ENCODE data around the gene DNM2. TPM values are rescaled to one million over a fixed set of nuclear protein-coding genes. Genes with fewer than 3 reads are reported as not detected.

Gene DNM2
- total RNA-seq, 3 donors from 2014 or later, result 318 to 602 (median 562) TPM

DNA sequence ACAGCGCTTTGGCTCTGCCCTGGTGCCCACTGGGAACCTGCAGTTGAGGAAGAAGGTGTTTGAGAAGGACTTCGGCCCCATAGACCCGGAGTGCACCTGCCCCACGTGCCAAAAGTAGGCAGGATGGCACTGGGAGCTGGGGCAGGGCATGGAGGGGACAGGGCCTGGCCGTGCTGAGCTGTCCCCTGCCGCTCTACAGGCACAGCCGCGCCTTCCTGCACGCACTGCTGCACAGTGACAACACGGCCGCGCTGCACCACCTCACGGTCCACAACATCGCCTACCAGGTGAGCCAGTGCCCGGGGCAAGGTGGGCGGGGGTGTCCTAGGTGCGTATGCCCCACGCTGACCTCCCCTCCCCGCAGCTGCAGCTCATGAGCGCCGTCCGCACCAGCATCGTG is 5.1 kb upstream of the DNM2 start:
- intact Hi-C loops (cut with DNase I, micrococcal nuclease), result loop anchor here in 1 of 2 donors (10.0 kb wide), 1 partner anchor 152 kb away; no protein-coding TSS in a partner anchor
- peak; percentile 77 to 86 (median 86) for DNase-seq
- no peaks in the 10 kb centered on the region for H3K9me3 ChIP-seq
- no peak for TF ChIP-seq CTCF (IDR thresholded peaks at IDR 0.05)
- H3K4me3 ChIP-seq, result no peak overlapping the region
- ATAC-seq, result peak; percentile 70
- peaks cover 7% of the 10 kb centered on the region for H3K36me3 ChIP-seq (ENCODE audit: low read depth)
- peaks cover 11% of the 10 kb centered on the region for H3K4me1 ChIP-seq (ENCODE audit: low read depth)

DNA sequence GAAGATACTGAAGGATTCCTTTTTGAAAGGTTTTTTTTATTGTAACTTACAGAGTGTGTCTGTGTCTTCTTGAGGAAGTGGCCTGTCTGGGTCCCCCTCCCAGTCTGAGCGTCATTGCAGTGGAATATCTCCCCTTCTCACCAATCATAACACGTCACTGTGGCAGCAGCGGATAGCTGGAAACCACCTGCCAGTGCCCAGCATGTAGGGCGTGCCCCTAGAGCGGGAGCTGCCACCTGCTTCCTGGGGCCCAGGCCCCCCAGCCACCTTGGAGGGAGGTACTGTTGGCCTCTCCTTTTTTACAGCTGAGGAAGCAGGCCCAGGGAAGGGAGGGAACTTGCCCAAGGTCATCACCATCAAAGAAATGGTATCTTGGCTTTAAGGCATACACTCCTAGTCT is 4.6 kb upstream of the DNM2 start:
- peak; percentile 58 for ATAC-seq
- Histone ChIP-seq H3K4me1 (ENCODE audit: low read depth) (peaks cover 11% of the 10 kb centered on the region), H3K9me3 (no peaks in the 10 kb centered on the region), H3K4me3 (no peak overlapping the region), H3K36me3 (ENCODE audit: low read depth) (peaks cover 9% of the 10 kb centered on the region)
- peak; percentile 85 to 92 (median 87) for DNase-seq
- TF ChIP-seq CTCF (IDR thresholded peaks at IDR 0.05), result no peak
- intact Hi-C loops (cut with DNase I, micrococcal nuclease), result loop anchor here in 1 of 2 donors (10.0 kb wide), 1 partner anchor 151 kb away; no protein-coding TSS in a partner anchor

- intact Hi-C loops (cut with DNase I, micrococcal nuclease), result loop anchor here in 1 of 2 donors (5.0 to 10.0 kb wide), 2 partner anchors 50 to 148 kb away; no protein-coding TSS in a partner anchor
- ATAC-seq, result no peak
- no peak for DNase-seq
- peaks cover 39% of the 10 kb centered on the region for H3K4me1 ChIP-seq (ENCODE audit: low read depth)
- TF ChIP-seq CTCF (IDR thresholded peaks at IDR 0.05), result no peak
- no peaks in the 10 kb centered on the region for H3K9me3 ChIP-seq
- H3K36me3 ChIP-seq (ENCODE audit: low read depth), result peaks cover 9% of the 10 kb centered on the region
- peak overlapping the region; percentile 90 for H3K4me3 ChIP-seq
Observed at GRCh38 chr19:10717054-10717355, 874 bp upstream of the DNM2 start.

DNA sequence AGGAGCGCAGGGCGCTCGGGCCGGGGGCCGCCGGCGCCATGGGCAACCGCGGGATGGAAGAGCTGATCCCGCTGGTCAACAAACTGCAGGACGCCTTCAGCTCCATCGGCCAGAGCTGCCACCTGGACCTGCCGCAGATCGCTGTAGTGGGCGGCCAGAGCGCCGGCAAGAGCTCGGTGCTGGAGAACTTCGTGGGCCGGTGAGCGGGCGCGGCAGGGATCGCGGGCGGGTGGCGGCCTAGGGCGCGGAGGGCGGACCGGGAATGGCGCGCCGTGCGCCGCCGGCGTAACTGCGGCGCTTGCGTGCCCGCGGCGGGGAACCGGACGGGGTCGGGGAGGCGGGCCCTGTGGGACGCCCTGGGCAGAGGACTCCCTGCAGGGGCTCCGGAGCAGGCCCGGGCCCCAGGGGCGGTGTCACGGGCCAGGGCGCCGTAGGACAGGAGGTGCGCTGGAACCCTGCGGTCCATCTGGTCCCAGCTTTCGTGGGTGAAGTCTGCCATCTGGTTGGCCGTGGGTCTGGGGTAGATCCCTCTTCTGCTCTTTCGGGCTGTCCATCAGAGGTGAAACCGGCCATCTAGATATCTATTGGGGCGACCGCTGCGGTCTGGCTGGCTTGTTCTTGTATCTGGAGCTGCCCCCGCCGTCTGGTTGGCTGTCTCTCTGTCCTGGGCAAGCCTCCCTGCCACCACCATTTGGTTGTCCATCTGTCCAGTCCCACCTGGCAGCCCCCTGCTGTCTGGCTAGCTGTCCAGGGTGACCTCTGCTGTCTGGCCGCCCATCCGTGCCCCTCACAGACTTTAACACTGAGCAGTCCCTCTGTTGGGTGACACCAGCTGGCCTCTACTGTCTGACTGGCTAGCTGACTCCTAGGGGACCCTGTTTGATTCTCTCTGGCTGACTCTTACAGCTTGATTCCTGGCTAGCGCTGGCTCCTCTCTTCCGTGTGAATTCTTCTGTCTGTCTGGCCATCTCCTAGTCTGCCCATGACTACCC is 622 bp downstream of the DNM2 start:
- intact Hi-C loops (cut with DNase I, micrococcal nuclease), result loop anchor here in 1 of 2 donors (5.0 to 10.0 kb wide), 2 partner anchors 49 to 146 kb away; no protein-coding TSS in a partner anchor
- TF ChIP-seq CTCF (IDR thresholded peaks at IDR 0.05), result no peak
- ATAC-seq (peak; percentile 43), DNase-seq (peak in 2 of 3 donors; percentile 72 to 78)
- H3K4me1 ChIP-seq (ENCODE audit: low read depth), result peaks cover 41% of the 10 kb centered on the region
- H3K4me3 ChIP-seq, result peak overlapping the region; percentile 90
- H3K36me3 ChIP-seq (ENCODE audit: low read depth), result peaks cover 9% of the 10 kb centered on the region
- H3K9me3 ChIP-seq, result no peaks in the 10 kb centered on the region

DNA sequence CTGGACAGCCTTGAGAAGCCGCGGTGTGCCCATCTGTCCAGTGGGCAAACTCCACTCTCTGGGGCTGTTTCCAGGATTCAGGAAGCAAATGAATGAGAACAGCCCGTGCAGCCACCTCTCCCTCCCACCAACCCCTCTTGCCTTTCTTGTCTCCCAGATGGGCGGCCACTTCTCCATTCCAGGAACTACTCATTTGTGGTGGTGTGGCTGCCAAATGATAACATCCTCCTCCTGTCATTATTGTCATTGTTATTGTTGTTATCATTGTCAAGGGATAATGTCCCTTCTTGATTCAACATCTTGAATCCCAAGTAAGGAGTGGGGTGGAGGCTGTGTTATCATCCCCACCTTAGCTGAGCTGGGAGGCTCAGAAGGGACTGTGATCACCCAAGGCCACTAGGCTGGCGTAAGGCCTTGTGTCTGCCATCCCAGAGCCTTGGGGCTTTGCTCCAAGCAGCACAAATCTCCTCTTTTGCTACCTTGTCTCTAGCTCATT is 1.6 kb downstream of the DNM2 start:
- H3K4me3 ChIP-seq, result peak overlapping the region; percentile 90
- H3K36me3 ChIP-seq (ENCODE audit: low read depth), result peaks cover 9% of the 10 kb centered on the region
- intact Hi-C loops (cut with DNase I, micrococcal nuclease), result loop anchor here in 1 of 2 donors (5.0 to 10.0 kb wide), 2 partner anchors 48 to 145 kb away; no protein-coding TSS in a partner anchor
- DNase-seq (peak in 1 of 3 donors; percentile 58), ATAC-seq (peak; percentile 1)
- TF ChIP-seq CTCF (IDR thresholded peaks at IDR 0.05), result no peak
- no peaks in the 10 kb centered on the region for H3K9me3 ChIP-seq
- H3K4me1 ChIP-seq (ENCODE audit: low read depth), result peaks cover 45% of the 10 kb centered on the region

Data from mucosa of descending colon (tissue), 3 donors.